KMS-11 (cell line): ENCODE data around the gene ANXA4.

Source experiments
- H2AFZ ChIP-seq: fragments of 200-600 bp; sonication (generic); 2 replicates; pipeline ENCODE4 v1.6.1; 2016; ENCODE audit warnings: antibody characterized with exemption, mixed run types, low read depth
- H3K27ac ChIP-seq: fragments of 200-600 bp; sonication (generic); 2 replicates; pipeline ENCODE4 v1.6.1; 2016; ENCODE audit warnings: mild to moderate bottlenecking, mixed run types
- H3K27me3 ChIP-seq: fragments of 200-600 bp; sonication (generic); 2 replicates; pipeline ENCODE4 v1.6.1; 2017; ENCODE audit warnings: mild to moderate bottlenecking, low read depth, mixed run types, moderate library complexity; ENCODE audit not compliant: insufficient read depth
- H3K36me3 ChIP-seq: fragments of 200-600 bp; sonication (generic); 2 replicates; pipeline ENCODE4 v1.6.1; 2017; ENCODE audit warnings: mild to moderate bottlenecking, mixed run types; ENCODE audit not compliant: insufficient read depth
- H3K4me1 ChIP-seq: fragments of 200-600 bp; sonication (generic); 2 replicates; pipeline ENCODE4 v1.6.1; 2016; ENCODE audit warnings: mild to moderate bottlenecking, low read depth, mixed run types; ENCODE audit not compliant: poor library complexity, severe bottlenecking
- H3K4me2 ChIP-seq: fragments of 200-600 bp; sonication (generic); 2 replicates; pipeline ENCODE4 v1.7.0; 2016; ENCODE audit warnings: mild to moderate bottlenecking, mixed run types
- H3K4me3 ChIP-seq: fragments of 200-600 bp; sonication (generic); IDR thresholded peaks from 2 replicates; pipeline ENCODE4 v1.6.1; 2017; ENCODE audit warnings: low read depth, low read length, mixed read lengths; ENCODE audit not compliant: insufficient read depth
- H3K79me2 ChIP-seq: fragments of 200-600 bp; sonication (generic); 2 replicates; pipeline ENCODE4 v1.6.1; 2016; ENCODE audit warnings: low read depth, mixed run types; ENCODE audit not compliant: insufficient read depth
- H3K9ac ChIP-seq: fragments of 200-600 bp; sonication (generic); 2 replicates; pipeline ENCODE4 v1.6.1; 2016; ENCODE audit warnings: mild to moderate bottlenecking, mixed run types
- H4K20me1 ChIP-seq: fragments of 200-600 bp; sonication (generic); 2 replicates; pipeline ENCODE4 v1.6.1; 2016; ENCODE audit warnings: mild to moderate bottlenecking, mixed run types; ENCODE audit not compliant: insufficient read depth
- TF ChIP-seq, protein P1 (sequence below): fragments of 200-600 bp; sonication (generic); conservative IDR thresholded peaks from 2 replicates; pipeline ENCODE4 v1.6.1; 2017; ENCODE audit warnings: low read depth, mild to moderate bottlenecking, antibody characterized with exemption, low read length, moderate library complexity, mixed read lengths

Gene ANXA4

DNA sequence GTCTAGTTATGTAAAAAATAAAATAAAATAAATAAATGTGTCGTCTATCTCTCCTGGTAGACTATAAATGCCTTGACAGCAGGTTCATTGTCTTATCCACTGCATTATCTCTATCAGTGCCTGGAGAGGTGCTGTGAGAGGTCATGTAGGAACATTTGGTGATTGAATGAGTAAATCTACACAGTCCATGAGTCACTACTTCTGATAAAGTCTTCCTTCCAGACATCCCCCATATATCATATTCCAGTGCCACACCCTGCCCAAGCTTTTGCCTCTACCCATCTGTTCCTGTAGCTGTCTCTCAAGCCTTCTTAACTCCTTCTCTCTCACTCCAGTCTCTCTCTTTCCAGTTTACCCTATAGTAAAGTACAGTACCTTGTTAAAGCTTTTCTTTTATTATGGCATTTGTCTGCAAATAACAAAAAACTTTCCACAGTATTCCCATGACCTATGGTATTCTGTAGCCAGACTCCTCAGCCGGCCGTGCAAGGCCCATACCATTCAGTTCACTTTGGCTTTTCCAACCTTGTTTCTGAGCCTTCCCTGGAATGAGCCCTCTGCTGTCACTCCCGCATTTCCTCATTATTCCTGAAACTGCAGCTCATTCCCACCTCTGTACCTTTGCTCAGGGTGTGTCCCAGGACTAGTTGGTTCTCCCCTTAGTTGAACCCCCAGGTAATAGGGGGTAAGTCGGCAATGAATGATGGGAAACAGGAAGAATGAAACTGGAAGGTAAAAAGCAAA, 37.5 kb downstream of the ANXA4 start:
- H3K27ac ChIP-seq, result no peak overlapping the region
- TF ChIP-seq, protein P1, sequence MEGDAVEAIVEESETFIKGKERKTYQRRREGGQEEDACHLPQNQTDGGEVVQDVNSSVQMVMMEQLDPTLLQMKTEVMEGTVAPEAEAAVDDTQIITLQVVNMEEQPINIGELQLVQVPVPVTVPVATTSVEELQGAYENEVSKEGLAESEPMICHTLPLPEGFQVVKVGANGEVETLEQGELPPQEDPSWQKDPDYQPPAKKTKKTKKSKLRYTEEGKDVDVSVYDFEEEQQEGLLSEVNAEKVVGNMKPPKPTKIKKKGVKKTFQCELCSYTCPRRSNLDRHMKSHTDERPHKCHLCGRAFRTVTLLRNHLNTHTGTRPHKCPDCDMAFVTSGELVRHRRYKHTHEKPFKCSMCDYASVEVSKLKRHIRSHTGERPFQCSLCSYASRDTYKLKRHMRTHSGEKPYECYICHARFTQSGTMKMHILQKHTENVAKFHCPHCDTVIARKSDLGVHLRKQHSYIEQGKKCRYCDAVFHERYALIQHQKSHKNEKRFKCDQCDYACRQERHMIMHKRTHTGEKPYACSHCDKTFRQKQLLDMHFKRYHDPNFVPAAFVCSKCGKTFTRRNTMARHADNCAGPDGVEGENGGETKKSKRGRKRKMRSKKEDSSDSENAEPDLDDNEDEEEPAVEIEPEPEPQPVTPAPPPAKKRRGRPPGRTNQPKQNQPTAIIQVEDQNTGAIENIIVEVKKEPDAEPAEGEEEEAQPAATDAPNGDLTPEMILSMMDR, result no peak
- no peak overlapping the region for H3K9ac ChIP-seq
- H3K4me1 ChIP-seq, result peaks cover 26% of the 10 kb centered on the region
- no peaks in the 10 kb centered on the region for H4K20me1 ChIP-seq
- H3K4me2 ChIP-seq, result no peak overlapping the region
- H2AFZ ChIP-seq, result no peak overlapping the region
- H3K79me2 ChIP-seq, result no peaks in the 10 kb centered on the region
- H3K27me3 ChIP-seq, result no peaks in the 10 kb centered on the region
- H3K36me3 ChIP-seq, result no peaks in the 10 kb centered on the region
- H3K4me3 ChIP-seq, result no peak overlapping the region

DNA sequence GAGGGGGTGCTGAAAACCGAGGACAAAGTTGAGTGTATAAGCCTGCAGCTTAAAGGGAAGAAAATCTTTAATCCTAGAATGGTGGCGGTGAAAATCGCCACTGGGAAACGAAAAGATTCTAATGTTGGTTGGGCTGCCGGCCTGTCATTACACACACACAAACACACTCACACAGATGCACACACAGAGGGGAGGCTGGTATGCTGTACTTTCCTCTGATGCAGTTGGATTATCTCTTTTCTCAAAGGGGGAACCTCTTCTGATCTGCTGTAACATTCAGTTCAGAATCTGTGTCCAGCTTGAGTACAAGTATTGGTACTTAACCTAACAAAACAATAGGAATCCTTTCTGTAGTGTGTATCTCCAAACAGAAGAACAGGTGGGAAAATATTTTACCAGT, 39.0 kb downstream of the ANXA4 start:
- H3K27me3 ChIP-seq, result no peaks in the 10 kb centered on the region
- H3K4me2 ChIP-seq, result peak overlapping the region; percentile 22
- H3K36me3 ChIP-seq, result no peaks in the 10 kb centered on the region
- H3K79me2 ChIP-seq, result no peaks in the 10 kb centered on the region
- TF ChIP-seq, protein P1, result no peak
- no peak overlapping the region for H2AFZ ChIP-seq
- H3K9ac ChIP-seq, result no peak overlapping the region
- peaks cover 26% of the 10 kb centered on the region for H3K4me1 ChIP-seq
- H3K27ac ChIP-seq, result peak overlapping the region; percentile 32; the same call in 1 of the 2 replicates
- H4K20me1 ChIP-seq, result no peaks in the 10 kb centered on the region
- no peak overlapping the region for H3K4me3 ChIP-seq

DNA sequence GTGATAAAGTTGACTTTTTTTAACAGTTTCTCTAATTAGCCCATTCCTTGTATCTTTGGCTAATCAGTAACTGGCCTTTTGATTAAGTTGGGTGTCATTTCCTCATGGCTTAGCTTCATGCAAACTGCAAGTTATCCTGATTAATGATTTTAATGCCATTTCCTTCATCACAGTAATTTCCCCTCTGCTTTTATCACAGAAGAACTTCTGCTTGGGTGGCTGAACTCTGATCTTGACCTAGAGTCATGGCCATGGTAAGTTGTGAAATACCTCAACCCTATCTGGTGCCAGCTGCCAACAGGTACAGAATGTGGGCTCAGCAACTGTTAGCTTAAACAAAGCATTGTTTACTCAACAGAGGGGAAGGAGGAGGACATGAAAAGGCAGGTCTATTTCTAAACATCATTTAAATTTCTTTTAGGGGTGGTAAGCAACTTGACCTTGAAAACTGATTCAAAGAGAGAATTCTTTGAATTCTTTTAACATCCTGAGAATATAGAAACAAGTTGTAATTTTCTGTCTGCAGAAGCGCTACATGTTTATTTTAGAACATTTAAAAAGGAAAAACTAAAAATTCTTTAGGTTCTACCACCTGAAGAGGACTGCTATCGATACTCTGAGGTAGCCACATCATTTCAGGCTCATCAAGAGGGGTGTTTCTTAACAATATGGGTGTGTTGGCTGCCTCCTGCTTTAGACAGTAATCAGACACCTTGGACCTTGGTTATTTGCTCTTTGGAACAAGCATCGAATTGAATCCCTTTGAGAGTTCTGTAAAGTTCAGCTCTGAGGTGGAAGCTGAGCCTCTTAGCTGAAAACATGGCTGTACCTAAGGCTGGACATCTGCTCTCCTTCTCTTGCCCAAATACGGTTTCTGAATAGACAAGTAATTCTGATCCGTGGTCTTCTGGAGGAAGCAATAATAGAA, 39.7 kb downstream of the ANXA4 start:
- H3K4me2 ChIP-seq, result peak overlapping the region; percentile 22
- no peak overlapping the region for H3K4me3 ChIP-seq
- peaks cover 26% of the 10 kb centered on the region for H3K4me1 ChIP-seq
- H4K20me1 ChIP-seq, result no peaks in the 10 kb centered on the region
- H2AFZ ChIP-seq, result no peak overlapping the region
- H3K9ac ChIP-seq, result no peak overlapping the region
- no peaks in the 10 kb centered on the region for H3K27me3 ChIP-seq
- TF ChIP-seq, protein P1, result no peak
- no peaks in the 10 kb centered on the region for H3K79me2 ChIP-seq
- H3K36me3 ChIP-seq, result no peaks in the 10 kb centered on the region
- peak overlapping the region; percentile 32; the same call in 1 of the 2 replicates for H3K27ac ChIP-seq

DNA sequence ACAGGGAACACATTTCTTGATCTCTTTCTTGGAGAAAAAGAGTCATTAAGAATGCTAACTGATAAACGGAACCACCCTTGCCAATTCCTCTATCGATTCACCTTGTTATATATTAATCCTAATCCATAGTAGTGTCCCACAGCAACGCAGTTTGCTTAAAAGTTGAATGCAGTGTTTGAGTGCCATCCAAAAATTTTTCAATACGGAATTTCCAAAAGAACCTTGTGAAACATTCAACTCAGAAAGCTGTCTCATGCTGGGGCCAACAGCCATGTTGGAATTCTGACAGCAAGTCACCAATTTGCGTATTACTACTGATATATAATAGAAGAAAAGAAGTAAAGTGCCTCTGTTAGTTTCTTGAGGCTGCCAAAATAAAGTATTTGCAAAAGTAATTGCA, 42.3 kb downstream of the ANXA4 start:
- Histone ChIP-seq H3K4me1 (peaks cover 48% of the 10 kb centered on the region), H2AFZ (no peak overlapping the region), H3K9ac (no peak overlapping the region), H3K79me2 (no peaks in the 10 kb centered on the region), H3K4me2 (no peak overlapping the region), H4K20me1 (no peaks in the 10 kb centered on the region), H3K4me3 (no peak overlapping the region), H3K36me3 (no peaks in the 10 kb centered on the region), H3K27ac (no peak overlapping the region), H3K27me3 (no peaks in the 10 kb centered on the region)
- TF ChIP-seq, protein P1, result no peak
